ENCODE data around the gene STX10.

DNA sequence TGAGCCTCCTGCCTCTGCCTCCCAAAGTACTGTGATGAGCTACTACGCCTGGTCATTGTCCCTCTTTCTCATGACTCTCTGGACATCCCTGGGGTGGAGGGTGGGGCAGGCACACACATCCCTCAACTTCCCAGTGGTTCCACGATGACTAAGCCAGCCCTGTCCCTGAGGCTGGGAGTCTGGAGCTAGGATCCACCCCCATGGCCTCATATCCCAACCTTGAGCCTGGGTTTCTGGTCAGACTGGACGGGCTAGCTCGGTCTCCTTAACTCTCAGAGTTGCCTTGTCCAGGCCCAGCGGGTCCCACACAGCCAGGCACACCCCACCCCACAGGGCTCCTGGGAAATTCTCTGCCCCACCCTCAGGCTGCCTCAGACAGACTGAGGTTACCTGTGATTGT, 19.6 kb upstream of the STX10 start:
- TF ChIP-seq, protein P1, sequence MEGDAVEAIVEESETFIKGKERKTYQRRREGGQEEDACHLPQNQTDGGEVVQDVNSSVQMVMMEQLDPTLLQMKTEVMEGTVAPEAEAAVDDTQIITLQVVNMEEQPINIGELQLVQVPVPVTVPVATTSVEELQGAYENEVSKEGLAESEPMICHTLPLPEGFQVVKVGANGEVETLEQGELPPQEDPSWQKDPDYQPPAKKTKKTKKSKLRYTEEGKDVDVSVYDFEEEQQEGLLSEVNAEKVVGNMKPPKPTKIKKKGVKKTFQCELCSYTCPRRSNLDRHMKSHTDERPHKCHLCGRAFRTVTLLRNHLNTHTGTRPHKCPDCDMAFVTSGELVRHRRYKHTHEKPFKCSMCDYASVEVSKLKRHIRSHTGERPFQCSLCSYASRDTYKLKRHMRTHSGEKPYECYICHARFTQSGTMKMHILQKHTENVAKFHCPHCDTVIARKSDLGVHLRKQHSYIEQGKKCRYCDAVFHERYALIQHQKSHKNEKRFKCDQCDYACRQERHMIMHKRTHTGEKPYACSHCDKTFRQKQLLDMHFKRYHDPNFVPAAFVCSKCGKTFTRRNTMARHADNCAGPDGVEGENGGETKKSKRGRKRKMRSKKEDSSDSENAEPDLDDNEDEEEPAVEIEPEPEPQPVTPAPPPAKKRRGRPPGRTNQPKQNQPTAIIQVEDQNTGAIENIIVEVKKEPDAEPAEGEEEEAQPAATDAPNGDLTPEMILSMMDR (conservative IDR thresholded peaks at IDR 0.05; ENCODE audit: low read depth, low read length): no peak
- TF ChIP-seq EZH2 (IDR thresholded peaks at IDR 0.05; ENCODE audit: low read length, unreplicated experiment): no peak
- TF ChIP-seq EZH2phosphoT487 (IDR thresholded peaks at IDR 0.05; ENCODE audit: borderline replicate concordance, low read length): no peak
